GM08714 (cell line): ENCODE data around the gene ZNF765.
"Not testable (repeated sequence)": the region's sequence is repeated elsewhere in the genome, so short reads cannot be mapped to it uniquely, and the experiment has no call there.

Experiments
- H3K4me3 ChIP-seq: fragments of 200-500 bp; sonication (Bioruptor generic); 2 replicates; pipeline ENCODE4 v1.5.1; 2014; ENCODE audit warnings: mild to moderate bottlenecking, low read length, inconsistent platforms
- ZNF274 ChIP-seq: IDR thresholded peaks from 2 replicates; pipeline ENCODE4 v1.6.1; 2012; ENCODE audit warnings: mild to moderate bottlenecking, low read depth, low read length

The ZNF765 gene

DNA sequence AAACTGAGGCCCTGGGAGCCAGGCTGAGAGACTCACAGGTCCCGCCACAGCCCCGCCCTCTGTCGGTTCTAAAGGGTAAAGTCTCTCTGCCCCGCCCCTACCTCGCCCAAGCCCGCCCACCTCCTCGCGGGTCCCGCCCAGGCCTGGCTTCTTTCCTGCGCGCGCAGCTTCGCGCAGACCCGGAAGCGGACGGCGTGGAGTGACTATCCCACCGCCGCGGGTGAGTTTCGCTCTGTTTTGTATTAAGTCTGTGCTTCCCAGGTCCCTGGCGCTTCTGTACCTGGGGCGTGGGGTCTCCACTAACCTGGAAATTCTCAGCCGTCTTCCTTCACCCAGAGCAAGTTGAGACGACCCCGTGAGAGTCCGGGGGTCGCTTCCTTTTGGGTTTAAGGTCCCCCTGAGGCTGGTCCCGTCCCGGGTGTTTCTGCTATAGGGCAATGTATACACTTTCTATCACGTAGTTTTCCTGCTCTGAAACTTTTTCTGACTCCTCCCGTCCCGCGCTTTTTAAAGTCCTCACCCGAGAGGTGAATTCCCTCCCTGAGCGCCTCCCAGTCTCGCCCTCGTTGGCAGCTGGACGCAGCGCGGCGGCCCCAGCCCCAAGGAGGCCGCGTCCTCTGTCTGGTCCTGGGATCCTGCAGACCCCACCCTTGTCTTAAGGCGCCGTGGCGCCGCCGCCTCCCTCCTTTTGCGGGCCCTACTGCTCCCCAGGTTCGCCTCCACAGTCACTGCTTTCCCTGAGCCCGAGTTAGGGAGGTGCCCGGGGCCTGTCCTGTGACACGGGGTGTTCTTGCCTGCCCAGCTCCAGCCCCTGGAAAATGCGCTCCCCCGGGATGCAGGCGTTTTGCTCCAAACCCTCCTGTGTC, at the start of gene ZNF765:
ZNF765 (plus strand) TSS at position 176 of the 866 bp plus-strand sequence. CDS start 2,867 bp downstream, outside the sequence.
- no peak for TF ChIP-seq ZNF274
- H3K4me3 ChIP-seq: peak within 1 kb of the TSS; percentile 67

DNA sequence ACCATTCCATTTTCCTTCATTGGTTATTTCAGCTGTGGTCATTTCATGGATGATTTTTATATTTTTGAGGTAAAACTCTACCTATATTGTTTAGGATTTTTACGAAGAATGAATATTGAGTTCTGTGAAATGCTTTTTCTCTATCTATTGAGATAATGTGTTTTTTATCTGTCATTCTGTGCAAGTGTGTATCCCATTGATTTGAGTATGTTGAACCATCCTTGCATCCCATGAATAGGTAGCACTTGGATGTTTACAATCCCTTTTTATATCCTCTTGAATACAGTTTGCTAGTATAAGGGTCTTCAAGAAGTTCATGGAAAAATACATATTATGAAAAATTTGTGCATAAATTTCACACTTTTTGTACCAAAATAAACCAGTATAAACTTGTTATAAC, 39.2 kb upstream of the ZNF765 start:
- no peak for TF ChIP-seq ZNF274
- no peak overlapping the region for H3K4me3 ChIP-seq

DNA sequence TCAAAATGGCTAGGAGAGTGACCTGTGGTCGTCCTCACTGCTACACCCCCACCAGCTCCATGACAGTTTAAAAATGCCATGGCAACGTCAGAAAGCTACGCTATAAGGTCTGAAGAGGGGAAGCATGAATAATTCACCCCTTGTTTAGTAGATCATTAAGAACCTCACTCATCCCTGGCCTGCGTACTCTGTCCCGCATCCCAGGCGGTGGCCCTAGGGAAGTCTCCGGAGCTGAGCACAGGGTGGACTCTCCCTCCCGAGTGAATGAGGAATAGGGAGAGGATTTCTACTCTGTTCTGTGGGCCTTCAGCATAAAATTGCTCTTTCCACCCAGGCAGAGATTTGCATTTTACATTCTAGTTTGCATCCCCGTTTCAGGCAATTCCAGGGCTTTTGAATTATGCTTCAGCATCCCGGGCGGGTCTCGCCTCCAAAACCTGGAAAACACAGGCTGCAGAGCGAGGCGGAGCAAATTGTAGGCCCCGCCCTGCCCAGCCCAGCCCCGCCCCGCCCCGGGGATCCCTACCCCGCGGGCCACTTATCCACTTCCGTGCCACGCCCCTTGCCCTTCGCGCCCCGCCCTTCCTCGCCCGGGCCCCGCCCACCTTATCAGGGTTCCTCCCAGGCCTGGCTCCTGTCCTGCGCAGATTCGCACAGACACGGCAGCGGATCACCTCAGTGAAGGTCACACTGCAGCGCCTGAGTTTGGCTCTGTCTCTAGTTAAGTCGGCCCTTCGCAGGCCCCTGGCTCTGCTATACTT, 36.9 kb upstream of the ZNF765 start:
- no peak for TF ChIP-seq ZNF274
- no peak overlapping the region for H3K4me3 ChIP-seq

DNA sequence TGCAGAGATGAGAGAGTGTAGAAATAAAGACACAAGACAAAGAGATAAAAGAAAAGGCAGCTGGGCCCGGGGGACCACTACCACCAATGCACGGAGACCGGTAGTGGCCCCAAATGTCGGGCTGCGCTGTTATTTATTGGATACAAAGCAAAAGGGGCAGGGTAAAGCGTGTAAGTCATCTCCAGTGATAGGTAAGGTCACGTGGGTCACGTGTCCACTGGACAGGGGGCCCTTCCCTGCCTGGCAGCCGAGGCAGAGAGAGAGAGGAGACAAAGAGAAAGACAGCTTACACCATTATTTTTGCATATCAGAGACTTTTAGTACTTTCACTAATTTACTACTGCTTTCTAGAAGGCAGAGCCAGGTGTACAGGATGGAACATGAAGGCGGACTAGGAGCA, 34.9 kb upstream of the ZNF765 start:
- not testable (repeated sequence) for H3K4me3 ChIP-seq

DNA sequence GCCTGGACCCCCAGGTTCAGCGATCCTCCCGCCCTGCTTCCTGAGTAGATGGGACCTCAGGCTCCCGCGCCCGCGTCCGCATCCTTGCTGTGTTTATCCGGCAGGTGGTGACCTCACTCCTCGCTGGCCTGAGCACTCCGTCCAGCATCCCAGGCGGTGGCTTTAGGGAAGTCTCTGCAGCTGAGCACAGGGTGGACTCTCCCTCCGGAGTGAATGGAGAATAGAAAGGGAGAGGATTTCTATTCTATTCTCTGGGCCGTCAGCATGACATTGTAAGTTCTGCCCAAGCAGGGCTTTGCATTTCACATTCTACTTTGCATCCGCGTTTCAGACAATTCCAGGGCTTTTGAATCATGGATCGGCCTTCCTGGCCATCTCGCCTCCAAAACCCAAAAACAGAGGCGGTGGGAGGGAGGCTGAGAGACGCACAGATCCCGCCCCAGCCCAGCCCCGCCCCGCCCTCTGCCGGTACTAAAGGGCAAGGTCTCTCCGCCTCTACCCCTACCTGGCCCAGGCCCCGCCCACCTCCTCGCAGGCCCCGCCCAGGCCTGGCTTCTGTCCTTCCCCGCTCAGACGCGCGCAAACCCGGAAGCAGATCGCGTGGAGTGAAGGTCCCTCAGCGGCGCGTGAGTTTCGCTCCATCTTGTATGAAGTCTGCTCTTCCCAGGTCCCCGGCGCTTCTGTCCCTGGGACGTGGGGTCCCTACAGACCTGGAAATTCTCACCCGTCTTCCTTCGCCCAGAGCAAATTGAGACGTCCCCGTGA, 29.6 kb upstream of the ZNF765 start, which contains the start of gene ZNF525:
ZNF525 (plus strand) TSS at position 572 of the 765 bp plus-strand sequence. CDS start 6,577 bp downstream, outside the sequence.
- TF ChIP-seq ZNF274: no peak
- peak within 1 kb of the TSS; percentile 87; the same call in 1 of the 2 replicates for H3K4me3 ChIP-seq

DNA sequence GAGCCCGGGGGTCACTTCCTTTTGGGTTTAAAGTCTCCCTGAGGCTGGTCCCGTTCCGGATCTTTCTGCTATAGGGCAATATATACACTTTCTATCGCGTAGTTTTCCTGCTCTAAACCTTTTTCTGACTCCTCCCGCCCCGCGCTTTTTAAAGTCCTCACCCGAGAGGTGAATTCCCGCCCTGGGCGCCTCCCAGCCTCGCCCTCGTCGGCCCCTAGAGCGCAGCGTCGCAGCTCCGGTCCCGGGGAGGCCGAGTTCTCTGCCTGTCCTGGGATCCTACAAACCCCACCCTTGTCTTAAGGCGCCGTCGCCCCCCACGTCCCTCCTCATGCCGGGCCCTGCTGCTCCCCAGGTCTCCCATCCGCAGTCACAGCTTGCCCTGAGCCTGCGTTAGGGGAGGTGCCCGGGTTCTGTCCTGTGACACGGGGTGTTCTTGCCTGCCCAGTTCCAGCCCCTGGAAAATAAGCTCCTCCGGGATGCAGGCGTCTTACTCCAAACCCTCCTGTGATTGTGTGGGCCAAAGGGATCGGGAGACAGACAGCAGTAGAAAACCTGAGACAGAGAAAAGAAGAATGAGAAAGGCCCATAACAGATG, 29.0 kb upstream of the ZNF765 start:
- peak overlapping the region; percentile 87; the same call in 1 of the 2 replicates for H3K4me3 ChIP-seq
- no peak for TF ChIP-seq ZNF274

DNA sequence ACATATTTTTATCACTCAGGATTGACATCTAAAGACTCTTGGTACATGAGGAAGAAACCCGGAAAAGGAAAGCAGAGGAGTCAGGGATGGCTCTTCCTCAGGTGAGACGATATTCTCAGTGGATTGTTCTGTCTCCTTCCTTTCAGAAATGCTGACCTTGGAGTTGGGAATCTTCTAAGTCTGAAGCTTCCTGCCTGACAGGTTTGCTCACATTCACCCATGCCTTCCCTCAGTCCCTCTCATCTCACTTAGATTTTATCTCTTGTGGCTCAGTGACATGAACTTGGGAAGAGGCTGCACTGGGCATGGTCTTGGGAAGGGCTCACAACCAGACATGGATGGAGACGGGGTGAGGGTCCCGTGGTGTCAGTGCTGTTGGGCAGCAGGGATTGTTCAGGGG, 22.8 kb upstream of the ZNF765 start:
- TF ChIP-seq ZNF274: no peak
- H3K4me3 ChIP-seq: no peak overlapping the region

DNA sequence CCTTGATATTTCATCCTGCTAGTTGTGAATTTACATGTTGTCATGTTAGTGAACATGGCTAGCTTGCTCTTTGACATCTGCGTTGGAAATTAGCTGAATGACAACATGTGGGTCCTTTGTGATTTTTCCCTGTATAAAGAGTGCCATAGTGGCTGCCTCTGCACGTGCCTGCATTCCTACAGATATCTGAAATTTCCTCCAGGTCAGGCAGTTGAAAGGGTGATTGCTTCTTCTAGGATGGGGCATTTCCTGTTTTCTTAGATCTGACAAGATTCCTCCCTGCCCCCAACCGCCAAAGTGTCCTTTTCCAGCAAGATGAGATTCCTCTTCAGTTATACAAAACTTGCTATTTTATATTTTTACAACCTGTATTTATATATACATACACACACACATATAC, 20.7 kb upstream of the ZNF765 start:
- H3K4me3 ChIP-seq: no peak overlapping the region
- TF ChIP-seq ZNF274: no peak

DNA sequence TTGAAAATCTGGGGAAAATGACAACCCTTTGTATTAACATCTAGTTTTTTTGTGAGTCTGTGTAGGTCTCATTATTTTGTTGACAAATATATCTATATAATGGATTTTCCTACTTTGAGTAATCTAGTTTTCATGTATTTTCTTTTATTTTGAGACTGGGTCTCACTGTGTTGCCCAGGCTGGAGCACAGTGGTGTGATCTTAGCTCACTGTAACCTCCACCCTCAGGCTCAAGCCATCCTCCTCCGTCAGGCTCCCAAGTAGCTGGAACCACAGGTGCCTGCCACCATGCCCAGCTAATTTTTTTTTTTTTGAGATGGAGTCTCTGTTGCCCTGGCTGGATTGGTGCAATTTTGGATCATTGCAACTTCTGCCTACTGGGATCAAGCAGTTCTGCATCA, 20.2 kb upstream of the ZNF765 start:
- no peak for TF ChIP-seq ZNF274
- H3K4me3 ChIP-seq: no peak overlapping the region

DNA sequence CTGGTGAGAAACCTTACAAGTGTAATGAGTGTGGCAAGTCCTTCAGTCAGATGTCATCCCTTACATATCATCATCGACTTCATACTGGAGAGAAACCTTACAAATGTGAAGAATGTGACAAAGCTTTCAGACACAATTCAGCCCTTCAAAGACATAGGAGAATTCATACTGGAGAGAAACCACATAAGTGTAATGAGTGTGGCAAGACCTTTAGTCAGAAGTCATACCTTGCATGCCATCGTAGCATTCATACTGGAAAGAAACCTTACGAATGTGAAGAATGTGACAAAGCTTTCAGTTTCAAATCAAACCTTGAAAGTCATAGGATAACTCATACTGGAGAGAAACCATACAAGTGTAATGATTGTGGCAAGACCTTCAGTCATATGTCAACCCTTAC, 13.6 kb upstream of the ZNF765 start:
- H3K4me3 ChIP-seq: no peak overlapping the region
- peak; percentile 25; the same call in 1 of the 2 replicates for TF ChIP-seq ZNF274

DNA sequence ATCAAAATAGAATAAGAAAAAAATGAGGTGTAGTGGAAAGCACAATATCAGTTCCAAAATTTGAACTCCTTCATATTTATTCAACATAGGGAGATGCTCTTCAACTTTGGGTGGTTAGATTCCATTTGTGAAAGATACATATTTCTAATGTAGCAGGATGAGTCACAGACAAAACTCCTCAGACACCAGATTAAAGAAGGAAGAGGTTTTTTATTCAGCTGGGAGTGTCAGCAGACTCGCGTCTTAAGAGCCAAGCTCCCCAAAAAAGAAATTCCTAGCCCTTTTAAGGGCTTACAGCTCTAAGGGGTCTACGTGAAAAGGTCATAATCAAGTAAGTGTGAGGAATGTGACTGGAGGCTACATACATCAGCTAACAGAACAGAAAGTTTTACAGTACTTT, 6.8 kb upstream of the ZNF765 start:
- no peak for TF ChIP-seq ZNF274
- no peak overlapping the region for H3K4me3 ChIP-seq

DNA sequence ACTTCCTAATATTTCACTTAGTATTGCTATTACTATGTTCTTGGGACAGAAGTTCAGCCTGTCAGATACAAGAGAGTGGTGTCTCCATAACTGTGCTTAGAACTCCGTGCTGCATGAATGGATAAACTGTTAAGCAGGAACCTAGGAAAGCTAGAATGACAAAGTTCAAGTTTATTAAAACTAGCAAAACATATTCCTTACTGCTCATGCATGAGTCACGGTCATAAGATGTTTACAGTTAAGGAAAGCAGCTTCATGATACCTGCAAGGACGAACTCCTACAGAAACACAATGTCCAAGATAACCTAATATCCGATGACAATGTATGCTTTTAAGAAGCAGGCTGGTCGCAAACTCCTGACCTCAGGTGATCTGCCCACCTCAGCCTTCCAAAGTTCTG, 6.0 kb upstream of the ZNF765 start:
- TF ChIP-seq ZNF274: no peak

DNA sequence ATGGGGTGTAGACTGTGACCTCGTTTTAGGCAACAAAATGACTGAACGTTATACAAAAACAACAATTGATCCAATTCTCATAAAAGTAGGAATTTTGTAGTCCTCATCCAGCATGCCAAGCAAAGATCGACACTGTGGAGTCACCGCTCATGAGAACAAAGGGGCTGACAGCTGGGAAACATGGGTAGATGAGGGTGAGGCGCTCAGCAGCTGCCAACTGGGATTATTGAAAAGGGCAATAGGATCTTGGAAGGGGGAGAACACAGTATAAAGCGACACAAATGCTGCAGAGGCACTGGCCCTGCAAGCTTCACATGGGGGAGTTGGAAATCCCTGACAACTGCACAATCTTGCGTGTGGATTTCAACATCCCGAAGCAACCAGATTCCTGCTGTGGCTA, 5.4 kb upstream of the ZNF765 start:
- no peak for TF ChIP-seq ZNF274
- H3K4me3 ChIP-seq: no peak overlapping the region

More for the DNA sequence above, 6.0 kb upstream of the ZNF765 start:
- H3K4me3 ChIP-seq: no peak overlapping the region

DNA sequence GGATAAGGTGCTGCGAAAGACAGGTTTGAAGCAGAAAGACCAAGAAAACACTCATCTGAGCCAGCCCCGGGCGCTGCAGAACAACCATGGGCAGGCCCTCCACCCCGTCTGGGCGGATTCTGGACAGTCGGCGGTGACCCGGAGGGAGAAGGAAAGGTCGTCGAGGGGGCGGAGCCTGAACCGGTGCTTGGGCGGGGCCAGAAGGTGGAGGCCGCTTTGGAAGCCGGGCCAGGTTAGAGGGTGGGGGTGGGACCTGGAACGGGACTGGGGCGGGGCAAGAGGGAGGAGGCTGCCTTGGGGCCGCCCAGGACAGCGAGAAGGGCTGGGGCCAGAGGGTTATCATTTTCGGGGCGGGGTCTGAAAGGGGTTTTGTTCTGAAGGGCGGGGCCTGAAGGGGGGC, 5.0 kb upstream of the ZNF765 start:
- no peak for TF ChIP-seq ZNF274
- H3K4me3 ChIP-seq: no peak overlapping the region
